ENCODE results near the gene ZGLP1.
A peak's percentile ranks its signal among the peaks of the same experiment; 100 is the strongest.

The ZGLP1 gene

GRCh38 chr19:10277795-10278589 lies 31.6 kb downstream of the ZGLP1 start:
- no peak for DNase-seq

GRCh38 chr19:10274589-10274988 lies 35.0 kb downstream of the ZGLP1 start:
- no peak for DNase-seq

- DNase-seq, result peak; percentile 67 to 84 (median 82)
Measured at GRCh38 chr19:10271543-10272086, 38.0 kb downstream of the ZGLP1 start.

- DNase-seq, result peak; percentile 94 to 97 (median 96)
Measured at GRCh38 chr19:10270616-10271394, 38.8 kb downstream of the ZGLP1 start, which contains the start of gene ICAM1. Gene ICAM1 (plus strand): TSS chr19:10271120. CDS start chr19:10271160, 40 bp downstream.

GRCh38 chr19:10270180-10270615 lies 39.4 kb downstream of the ZGLP1 start:
- DNase-seq, result peak; percentile 96 to 98 (median 98)

- DNase-seq, result peak; percentile 90 to 95 (median 94)
Measured at GRCh38 chr19:10269333-10270179, 40.1 kb downstream of the ZGLP1 start.

- DNase-seq, result peak in 2 of 4 experiments; percentile 39 to 44
Measured at GRCh38 chr19:10268071-10268470, 41.5 kb downstream of the ZGLP1 start.

- no peak for DNase-seq
Measured at GRCh38 chr19:10266706-10267105, 42.9 kb downstream of the ZGLP1 start.

GRCh38 chr19:10262771-10263170 lies 46.8 kb downstream of the ZGLP1 start:
- DNase-seq, result no peak

- DNase-seq, result peak in 2 of 4 experiments; percentile 33 to 47
Measured at GRCh38 chr19:10260141-10260584, 49.5 kb downstream of the ZGLP1 start.

GRCh38 chr19:10259162-10259905 lies 50.3 kb downstream of the ZGLP1 start:
- peak; percentile 91 to 95 (median 95) for DNase-seq

GRCh38 chr19:10258080-10258710 lies 51.4 kb downstream of the ZGLP1 start:
- DNase-seq, result no peak

- DNase-seq, result no peak
Measured at GRCh38 chr19:10256970-10257615, 52.5 kb downstream of the ZGLP1 start.

GRCh38 chr19:10256551-10256950 lies 53.1 kb downstream of the ZGLP1 start:
- DNase-seq, result no peak

- DNase-seq, result no peak
Measured at GRCh38 chr19:10255358-10255757, 54.3 kb downstream of the ZGLP1 start.
